MV-4-11 (cell line): ENCODE measurements around the gene LMOD1.
"Not testable (repeated sequence)": the region's sequence is repeated elsewhere in the genome, so short reads cannot be mapped to it uniquely, and the experiment has no call there.

Source experiments
- DNase-seq: peaks from one replicate; lab custom pipeline; 2025; lab: John Stamatoyannopoulos, UW

The LMOD1 gene

DNA sequence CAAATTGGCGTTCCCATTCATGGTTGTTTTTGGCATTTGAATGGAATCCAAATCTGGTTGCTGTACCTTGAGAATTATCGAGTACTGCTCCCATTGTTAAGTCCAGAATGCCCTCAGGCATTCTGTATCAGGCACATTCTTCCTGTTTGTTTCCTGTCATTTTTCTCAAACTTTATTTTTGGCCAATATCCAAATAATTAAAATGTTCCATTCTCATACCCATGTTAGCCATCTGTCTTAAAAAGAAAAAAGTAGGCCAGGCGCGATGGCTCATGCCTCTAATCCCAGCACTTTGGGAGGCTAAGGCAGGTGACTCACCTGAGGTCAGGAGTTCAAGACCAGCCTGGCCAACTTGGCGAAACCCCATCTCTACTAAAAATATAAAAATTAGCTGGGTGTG lies 86.9 kb downstream of the LMOD1 start:
- no peak for DNase-seq

DNA sequence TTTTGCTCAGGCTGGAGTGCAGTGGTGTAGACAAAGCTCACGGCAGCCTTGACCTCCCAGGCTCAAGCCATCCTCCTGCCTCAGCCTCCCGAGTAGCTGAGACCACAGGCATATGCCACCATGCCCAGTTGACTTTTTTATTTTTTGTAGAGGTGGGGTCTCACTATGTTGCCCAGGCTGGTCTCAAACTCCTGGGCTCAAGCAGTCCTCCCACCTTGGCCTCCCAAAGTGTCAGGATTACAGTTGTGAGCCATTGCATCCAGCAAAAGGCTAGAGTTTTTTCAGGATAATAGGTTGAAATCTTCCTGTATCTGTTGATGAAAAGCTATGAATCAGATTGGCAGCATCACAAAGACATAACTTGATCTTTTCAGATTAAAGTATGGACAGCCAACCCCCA lies 89.6 kb downstream of the LMOD1 start:
- not testable (repeated sequence) for DNase-seq

DNA sequence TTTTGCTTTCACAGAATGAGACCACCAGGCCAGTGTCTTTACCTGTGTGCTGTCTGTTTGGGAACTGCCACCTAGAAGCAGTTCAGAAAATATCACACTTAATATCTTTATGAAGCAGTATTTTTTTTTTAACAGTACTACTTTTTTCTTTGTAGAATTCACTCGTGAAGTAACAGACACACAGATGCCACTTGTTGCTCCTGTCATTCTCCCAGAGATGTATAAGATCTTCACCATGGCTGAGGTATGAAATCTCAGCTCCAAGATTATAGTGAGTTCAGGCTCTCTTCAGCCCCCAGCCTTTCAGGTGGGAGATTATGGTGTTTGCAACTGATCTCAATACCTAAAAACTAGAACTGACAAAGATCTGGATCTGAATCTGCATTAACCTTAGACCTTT lies 94.4 kb downstream of the LMOD1 start:
- no peak for DNase-seq

DNA sequence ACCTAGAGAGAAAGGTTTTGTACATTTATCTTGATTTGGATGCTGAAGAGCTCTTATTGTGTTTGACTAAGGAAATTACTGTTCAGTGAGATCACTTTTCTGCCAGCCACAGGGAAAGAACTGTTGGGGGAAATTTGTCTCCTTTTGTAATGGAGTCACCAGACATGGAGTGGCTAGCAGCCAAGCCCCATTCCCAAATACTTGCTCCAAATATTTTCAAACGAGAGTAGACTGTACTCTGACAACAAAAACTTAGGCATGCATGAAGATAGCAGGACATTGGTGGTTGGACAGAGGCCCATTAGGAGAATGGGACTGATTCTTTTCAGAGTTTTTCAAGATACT lies 96.3 kb downstream of the LMOD1 start:
- no peak for DNase-seq

DNA sequence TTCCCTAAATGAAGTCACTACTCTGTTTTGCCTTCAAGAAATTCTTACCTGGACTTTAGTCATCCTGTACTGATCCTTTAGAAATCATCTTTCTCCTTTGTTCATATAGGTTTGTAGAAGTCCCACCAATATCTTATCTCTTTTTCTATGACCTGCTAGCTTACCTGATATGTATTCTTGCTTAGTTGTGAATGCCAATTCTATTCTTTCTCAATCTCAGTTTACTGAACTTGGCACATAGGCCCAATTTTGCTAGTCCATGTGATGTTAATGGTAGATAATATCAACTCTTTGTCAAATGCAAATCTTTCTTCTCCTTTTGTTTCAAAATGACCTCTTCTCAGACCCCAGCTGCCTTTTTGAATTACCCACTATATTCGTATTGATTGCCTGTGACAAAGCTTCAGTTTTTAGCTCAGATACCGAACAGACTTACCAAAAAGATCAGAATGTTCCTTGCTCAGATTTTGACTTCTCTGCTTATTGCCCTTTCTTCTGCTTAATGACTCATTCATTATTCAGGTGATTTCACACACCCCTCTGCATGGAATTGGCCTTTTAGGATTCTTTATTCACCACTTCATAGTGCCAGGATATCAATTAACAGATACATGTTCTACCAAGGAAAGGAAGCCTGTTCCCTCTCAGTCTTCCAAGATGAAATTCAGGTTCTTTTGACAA lies 96.8 kb downstream of the LMOD1 start:
- DNase-seq: no peak

DNA sequence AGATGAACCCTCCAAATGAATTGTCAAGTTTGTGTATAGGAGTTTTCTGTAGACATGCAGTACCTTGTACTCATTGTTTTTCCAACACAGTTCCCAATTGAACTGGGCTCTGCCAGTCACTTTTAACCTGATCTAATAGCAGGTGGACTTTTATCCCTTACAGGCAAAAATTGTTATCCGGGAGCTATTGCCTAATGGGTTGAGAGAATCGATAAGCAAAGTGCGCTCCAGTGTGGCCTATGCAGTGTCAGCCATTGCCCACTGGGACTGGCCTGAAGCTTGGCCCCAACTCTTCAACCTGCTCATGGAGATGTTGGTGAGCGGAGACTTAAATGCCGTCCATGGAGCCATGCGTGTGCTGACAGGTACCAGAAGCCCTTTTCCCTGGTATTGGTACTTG lies 98.1 kb downstream of the LMOD1 start:
- no peak for DNase-seq

DNA sequence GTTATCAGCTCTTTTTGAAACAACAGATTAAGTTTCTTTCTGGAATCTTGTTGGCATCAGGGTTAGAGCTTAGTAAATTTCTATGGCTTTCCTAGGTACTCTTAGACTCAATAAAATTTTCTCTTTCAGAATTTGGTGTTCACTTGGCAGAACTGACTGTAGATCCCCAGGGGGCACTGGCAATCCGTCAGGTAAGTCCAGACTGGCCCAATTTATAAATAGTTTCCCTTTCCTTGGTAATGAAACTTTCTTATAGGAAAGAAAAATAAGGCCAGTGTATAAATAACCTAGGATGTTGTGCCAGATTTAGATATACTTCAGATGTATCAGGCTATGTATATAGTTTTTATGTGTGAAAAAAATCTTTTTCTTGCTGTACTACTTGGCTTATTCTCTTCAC lies 99.2 kb downstream of the LMOD1 start:
- no peak for DNase-seq
